OCI-M1 (cell line): ENCODE results near the gene COL3A1.

Experiments used
- DNase-seq: peaks from one replicate; lab custom pipeline; 2025; lab: John Stamatoyannopoulos, UW

Gene COL3A1

DNA sequence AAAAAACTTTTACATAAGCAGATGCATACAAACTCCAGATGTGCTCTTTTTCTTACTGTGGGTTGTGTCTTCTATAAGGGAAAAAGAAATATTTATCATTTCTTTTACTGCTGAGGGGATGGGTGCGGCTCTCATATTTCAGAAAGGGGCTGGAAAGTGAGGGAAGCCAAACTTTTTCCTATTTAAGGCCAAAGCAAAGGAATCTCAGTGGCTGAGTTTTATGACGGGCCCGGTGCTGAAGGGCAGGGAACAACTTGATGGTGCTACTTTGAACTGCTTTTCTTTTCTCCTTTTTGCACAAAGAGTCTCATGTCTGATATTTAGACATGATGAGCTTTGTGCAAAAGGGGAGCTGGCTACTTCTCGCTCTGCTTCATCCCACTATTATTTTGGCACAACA, at the start of gene COL3A1:
COL3A1 (plus strand) TSS at position 210 of the 400 bp plus-strand sequence; CDS start at position 327, 117 bp downstream.
- DNase-seq, result no peak

DNA sequence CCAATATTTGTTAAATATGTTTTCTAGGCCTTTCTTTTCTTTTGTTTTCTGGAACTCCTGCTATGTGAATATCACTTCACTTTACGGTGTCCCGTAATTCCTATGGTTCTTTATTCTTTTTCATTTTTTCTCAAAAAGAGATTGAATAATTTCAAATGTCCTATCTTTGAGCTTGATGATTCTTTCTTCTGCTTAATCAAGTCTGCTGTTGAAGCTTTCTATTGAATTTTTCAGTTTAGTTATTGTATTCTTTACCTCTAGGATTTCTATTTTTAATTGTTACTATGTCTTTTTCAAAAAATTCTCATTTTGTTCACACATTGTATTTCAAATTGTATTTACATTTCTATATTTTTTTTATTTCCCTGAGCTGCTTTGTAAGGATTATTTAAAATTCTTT, 45.5 kb upstream of the COL3A1 start:
- DNase-seq, result peak; percentile 3

DNA sequence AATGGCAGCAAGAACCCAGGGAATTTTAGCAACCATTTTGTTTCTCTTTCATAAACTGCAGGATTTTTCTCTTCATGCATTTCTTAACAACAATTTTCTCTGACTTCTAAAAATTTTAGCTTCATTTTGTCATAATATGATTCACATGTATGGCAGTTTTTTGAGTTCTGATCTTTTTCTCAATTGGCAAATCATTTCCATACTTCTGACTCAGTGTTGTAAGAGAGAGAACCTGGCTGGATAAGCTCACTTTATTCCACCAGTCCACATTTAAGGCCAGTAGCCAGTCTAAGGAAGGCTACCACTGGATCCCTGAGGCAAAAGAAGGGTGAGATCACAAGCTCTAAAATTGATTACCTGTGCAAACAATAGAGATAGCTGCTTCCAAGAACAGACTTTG, 42.8 kb upstream of the COL3A1 start:
- no peak for DNase-seq

DNA sequence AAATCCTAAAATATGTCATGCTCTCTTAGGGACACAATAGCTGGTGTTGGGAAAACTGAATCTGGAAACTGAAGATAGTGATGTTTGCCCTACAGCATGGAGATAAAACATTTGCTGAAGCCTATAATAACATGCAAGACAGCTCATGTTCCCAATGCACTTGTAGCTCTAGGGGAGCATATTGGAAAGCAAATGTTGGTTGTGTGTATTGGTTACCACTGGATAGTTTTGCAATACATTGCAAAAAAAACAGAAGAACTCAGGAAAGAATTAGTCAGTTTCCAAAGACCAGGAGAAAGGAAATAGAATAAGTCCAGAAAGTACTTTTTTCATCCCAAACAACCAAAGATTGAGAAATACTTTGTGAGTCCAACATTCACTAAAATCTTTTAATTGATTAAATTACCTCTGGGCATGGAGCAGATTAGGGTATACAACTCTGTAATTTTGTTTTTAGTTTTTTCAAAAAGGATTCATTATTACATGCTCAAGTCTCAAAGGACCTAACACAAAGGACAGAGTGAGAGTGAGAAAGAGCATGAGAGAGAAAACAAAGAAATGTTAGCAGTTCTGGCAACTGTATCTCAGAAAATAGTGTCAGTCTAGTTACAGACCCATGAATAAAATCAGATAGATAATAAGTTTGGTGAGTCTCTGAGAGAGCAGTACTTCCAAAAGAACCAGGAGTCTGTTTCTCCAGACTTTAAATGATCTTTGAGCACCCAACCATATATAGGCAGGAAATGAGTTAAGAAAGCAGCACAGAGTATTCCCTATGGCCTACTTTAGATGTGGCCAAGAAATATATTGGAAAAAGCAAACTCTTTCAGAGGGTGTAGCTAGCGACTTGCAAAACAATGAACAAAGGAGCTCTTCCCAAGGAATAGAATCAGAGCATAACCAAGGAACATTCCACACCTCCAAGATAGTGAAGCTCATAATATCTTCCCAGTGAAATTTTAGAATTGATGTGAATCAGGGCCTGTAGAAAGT, 36.6 kb upstream of the COL3A1 start:
- no peak for DNase-seq

DNA sequence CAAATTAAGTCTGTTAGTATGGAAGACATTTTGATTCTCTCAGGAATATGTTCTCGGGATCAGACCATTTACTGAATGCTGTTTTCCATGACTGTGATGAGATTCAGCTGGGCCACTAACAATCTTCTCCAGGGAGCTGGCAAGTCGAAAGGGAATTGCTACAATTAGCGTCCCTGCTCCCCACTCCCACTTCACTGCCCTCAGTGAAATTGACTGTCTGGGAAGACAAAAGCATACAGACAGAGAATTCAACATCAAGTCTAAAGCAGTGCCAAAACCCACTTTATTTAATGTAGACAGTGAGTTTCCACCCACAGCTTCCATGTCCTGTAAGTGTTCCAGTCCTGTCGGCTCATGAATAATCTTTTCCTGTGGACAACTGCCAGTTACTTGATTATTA, 34.0 kb upstream of the COL3A1 start:
- no peak for DNase-seq

DNA sequence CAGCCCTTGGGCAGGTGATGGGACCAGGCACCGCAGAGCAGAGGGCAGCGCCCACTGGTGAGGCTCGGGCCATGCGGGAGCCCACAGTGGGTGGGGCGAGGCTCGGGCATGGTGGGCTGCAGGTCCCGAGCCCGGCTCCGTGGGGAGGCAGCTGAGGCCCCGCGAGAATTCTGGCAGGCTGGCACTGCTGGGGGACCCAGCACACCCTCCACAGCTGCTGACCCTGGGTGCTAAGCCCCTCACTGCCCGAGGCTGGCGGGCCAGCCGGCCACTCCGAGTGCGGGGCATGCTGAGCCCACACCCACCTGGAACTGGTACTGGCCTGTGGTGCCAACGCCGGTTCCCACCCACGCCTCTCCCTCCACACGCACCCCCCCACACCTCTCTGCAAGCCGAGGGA, 29.7 kb upstream of the COL3A1 start:
- no peak for DNase-seq

DNA sequence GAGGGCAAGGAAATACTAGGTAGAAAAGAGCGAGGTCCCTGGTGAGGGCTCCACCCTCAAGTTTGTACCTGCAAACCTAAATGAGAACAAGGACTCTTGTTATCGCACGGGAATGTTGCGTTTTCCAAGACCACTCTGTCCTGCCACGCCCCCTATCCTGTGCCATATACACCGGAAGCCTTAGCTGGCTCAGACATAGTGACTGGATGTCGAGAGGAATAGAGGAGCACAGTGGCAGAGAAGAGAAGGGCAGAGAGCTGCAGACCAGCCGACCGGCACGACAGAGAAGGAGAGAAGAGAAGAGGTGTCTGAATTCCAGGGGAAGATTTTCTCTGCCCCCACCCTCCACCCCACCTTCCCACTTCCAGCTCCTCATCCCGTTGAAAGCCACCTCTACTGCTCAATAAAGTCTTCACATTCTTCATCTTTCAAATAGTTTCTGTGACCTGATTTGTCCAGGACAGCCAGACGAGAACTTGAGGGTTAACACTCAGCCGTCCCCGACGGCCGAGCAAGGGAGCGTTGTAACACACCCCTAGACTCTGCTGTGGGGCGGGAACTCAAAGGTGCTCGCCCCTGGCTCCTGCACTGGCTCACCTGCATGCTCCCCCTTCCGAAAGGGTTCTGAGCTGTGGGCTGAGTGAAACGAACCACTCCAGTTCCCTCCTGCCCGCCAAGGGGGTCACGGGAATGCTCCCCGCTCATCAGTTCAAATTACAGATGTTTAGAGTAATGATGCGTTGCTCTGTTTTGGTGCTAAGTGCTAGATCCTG, 24.9 kb upstream of the COL3A1 start:
- no peak for DNase-seq

DNA sequence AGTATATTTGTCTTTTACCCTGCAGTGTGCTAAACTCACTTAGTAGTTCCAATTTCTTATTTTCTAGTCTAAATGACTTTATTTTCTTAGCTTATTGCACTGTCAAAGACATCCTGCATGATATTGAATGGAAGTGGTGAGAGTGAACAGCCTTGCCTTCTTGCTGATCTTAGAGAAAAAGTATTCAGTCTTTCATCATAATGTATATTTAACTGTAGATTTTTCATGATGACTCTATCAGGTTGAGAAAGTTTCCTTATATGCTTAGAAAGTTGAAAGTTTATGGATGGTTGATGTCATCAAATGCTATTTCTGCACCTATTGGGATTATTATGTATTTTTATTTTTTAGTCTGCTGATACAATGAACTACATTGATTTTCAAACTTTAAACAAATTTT, 21.3 kb upstream of the COL3A1 start:
- no peak for DNase-seq

DNA sequence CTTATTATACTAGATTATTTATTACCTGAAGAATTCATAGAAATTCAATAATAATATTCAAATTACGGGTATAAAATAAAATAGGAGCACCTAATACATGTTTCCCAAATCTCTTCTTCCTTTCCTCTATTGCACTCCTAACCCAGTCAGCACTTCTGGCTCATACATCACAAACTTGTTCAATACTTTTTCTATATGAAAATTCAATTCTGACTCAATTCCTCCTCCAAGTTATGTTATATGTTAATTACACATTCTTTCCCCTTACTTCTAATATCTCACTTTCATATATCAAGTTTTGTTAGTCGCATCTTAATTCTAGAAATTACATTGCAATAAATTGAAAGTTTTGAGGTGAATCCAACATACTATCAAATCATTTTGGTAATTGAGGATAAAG, 17.9 kb upstream of the COL3A1 start:
- no peak for DNase-seq

DNA sequence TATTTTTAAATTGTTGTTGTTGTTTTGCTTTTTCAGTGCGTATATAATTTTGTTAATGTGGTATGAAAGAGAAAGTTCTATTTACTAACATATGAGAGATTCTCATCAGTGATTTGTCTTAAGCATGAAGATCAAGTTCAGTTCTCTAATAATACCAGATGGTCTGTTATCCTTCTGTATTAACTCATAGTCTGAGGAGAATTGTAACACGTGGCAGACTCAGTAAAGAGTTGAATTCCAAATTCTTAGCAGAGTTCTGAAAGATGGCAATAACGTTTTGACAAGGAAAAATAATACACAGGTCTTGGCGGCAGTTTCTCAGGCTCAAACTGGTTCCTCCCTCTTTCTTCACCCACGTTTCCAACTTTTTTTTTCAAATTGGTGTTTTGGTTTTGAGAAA, 17.2 kb upstream of the COL3A1 start:
- DNase-seq, result no peak

DNA sequence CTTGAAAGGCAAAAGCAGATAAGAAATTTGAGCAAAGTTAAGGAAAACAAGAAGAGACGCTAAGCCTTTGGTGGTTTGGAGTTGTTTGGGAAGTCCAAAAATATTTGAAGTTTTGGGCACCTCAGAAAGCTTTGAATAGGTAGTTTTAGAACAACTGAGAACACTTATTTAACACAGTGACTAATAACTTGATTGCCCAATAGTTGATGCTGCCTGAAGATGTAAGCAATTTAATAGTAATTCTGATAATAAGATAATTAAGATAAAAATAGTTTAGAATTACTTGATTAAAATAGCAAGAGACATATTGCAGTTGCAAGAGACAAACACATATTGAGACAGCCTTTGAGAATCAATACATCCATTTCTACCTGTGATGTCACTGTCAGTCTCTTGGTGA, 16.5 kb upstream of the COL3A1 start:
- no peak for DNase-seq

DNA sequence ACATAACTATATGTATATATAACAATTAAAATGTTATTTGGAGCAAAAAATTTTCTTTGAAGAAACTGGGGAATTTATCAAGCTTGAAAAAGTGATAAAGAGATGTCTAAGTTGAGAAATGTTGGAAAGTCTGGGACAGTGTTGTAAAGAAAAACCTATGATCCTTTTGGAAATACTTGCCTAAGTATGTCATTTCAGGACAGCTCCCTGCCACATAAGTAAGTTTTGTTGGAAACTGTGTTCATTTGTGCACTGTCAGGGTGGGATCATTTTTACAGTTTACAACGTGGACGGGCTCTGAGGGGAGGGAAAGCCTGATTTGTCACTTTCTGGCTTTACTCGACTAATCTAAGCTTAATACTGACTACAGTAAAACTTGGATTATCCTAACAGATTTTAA, 10.4 kb upstream of the COL3A1 start:
- no peak for DNase-seq

DNA sequence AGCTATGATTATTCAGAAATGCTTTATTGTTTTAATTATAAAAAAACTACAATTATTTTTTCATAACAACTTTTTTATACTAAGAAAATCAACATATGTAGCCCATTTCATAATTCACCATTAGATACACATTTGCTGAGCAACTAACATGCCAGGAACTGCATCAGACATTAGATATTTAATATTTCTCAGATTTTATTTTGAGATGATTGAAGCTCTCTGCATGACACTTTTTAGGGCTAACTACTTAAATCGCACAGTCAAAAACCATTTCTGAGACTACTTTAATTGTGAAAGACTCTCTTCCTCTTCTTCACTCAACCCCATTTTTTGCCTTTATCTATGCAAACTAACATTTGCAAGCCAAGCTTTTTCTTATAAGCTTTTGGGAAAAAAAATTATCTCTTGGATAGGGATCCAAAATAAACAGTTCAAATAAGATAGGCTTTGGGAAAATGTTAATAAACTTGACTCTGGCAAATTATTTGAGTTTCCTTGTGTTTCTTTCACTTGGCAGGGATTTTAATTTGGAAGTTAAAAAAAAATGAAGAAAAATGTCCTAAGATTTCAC, 9.1 kb upstream of the COL3A1 start:
- no peak for DNase-seq

DNA sequence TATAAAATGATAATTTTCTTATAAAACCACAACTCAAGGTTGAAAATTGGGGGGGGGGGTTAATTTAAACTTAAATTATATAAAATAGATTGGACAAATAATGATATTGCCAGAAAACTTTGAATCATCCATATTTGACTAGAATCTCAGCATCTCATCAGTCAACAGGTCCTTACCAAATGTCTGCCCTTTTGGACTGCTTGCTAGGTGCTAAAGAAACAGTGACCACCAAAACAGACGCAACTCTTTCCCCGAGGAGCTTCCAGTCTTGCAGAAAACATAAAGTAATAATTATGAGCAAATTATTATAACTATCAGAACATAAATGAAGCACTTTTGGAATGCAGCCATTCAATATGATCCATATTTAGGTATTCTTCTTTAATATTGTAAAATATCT, 8.6 kb upstream of the COL3A1 start:
- DNase-seq, result no peak

DNA sequence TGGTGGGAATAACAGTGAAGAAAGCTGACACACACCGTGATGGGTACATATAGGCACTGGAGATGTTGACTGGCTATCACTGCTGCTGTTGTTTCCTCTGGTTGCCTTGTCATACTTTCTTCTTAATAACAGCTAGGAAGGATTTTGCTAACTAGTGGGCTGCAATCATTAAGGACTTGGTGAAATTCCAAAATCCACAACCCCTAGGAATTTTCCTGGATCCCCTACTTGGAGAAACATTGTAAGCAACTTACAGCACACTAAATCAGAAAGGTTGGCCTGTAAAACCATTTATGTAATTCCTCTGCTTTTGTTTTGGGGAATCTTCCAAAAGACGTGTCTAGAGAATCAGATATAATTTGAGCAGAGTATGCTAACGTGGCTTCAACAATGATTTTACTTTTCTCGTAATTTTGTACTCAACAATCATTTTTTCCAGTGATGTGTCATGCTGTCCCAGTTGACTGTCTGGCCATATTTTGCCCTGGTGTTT, 8.0 kb upstream of the COL3A1 start:
- DNase-seq, result no peak

DNA sequence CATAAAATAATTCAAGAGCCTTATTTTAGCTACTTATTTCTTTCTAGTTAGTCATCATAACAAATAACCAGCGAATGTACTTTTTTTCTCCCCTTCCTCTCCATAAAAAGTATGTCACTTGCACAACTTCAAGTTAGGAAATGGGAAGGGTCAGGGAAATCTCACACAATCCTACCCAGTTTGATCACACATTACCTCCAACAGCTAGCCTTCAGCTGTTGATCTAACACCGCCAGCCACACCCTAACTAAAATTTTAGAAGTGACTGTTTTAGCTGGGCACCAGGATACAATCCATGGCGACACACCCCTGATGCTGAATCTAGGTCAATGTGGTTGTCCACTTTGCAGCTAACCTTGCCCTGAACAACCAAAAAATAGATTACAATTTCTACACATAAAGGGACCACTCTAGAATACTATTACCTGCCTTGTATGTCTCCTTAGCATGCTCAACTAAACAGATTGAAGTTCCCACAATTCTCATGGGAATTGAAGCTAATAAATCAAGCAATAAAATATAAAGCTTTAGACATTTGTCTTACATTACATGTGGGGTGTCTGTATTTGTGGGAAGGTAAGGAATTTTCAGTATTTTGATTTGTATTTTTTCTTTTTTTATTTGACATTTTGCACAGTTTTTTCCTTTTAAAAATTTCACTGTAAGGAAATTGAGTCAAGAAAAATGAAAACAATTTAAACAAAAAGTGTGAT, 7.3 kb upstream of the COL3A1 start:
- no peak for DNase-seq

DNA sequence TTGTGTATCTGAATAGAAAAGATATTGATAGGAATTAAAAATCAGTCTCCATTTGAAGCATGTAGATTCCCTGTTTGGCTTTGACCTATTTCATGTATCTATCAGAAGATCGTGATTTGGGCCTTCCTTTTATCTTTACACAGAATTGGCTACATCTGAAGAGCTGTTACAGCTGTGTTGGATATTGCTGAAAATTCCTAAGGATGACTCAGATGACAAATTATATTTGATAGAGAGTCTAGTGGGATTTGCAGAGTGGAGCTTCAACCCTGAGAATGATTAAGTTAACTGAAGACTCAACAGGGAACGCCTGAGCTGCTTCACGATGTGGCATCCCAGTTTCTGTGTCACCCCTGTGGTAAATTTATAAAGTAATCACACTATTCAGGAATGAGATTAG, 4.9 kb upstream of the COL3A1 start:
- DNase-seq, result no peak

DNA sequence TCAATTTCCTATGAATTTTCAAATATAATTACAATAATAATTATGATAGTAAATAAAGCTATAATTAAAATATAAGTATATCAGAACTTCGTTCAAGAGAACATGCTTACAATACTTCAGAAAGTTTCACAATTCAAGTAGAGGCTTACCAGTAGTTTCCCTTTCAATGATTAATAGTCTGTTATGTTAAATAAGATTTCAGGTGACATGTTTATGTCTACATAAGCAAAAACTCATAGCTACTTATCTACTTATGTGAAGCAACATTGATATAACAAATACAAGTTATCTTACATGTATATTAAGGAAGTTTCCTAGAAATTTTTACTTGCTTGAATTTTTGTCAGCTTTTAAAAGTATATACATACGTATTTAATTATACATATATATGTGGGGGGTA, 4.5 kb upstream of the COL3A1 start:
- no peak for DNase-seq

DNA sequence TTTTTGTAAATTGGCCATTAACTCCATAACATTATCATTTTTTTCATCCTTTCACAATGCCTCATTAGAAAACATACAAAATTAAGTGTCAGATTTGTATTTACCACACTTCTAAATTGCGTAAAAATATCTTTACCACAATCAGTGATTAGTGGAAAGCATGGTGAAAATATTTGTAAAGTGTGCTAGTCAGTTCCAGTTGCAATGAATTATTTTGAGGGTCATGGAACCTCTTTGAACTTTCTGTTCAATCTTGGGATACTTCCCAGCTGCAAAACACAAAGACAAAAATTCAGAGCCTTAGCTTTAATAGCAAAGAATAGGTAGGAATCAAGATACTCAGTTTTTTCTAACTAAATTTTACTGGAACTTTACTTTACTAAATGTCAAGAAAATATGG, 4.0 kb upstream of the COL3A1 start:
- no peak for DNase-seq

DNA sequence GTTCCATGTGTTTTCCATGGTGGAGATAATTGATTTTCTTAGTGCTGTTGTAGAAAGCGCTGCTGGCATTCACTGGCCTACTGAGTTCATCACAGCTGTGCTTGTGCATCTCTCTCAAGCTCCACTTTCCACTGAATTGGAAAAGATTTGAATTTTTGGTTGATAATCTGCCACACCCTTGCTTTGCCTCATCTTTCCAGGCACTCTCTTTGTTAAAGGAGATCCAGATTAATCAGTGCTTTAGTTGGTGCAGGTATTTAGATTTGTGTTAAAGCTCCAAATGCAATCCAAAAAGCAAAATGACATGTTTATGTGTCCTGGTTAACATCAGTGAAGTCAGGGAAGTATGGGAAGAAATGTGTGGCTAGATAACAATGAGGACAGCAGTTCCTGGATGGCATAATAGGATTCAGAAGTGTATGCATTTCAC, 2.7 kb upstream of the COL3A1 start:
- no peak for DNase-seq

DNA sequence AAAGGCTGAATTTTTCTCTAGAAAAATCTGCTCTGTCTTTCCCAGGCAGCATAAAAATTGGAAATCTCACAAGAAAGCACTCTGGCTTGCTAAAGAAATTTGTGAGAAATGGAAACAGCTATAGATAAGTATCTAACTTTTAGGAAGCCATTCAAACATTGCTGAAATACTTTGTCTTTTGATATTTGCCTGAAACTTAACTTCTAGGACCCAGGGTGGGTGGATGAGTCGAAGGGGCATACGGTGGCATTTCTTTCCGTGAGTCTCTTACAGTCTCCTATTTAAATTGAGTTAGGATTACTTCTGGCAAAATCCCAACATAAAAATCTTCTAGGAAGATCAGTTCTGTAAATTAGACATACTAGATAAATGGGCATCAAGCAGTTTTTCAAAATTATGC, 532 bp upstream of the COL3A1 start:
- DNase-seq, result no peak

DNA sequence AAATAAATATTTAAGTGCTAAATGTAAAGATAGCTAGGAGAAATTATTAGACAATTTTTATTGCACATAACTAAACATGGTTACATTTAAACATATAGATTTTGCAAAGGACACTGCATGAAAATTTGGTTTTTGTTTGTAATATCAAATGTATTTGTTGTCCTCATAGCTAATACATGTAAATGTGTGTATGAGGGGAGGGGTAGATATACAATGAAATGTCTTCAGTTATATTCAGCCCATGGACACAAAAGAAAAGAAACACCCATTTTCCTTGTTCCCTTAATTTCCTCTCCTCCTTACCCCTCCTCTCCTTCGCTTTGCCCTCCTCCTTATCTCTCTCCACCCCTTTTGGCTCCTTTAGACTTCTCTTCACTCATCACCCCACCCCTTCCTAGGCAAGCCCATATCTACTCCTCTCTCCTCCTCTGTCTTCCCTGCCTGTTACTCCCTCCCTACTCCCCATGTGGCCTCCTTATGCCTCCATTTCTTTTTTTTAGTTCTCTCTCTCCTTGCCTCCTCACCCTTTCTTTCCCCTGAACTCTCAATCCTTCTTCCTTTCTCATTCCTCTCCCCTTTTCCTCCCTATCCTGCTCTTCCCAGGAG, 1.4 kb downstream of the COL3A1 start:
- peak; percentile 58 for DNase-seq
